Body of pancreas (tissue), 4 donors: ENCODE results near the gene ERCC3. TPM values are rescaled to one million over a fixed set of nuclear protein-coding genes. Genes with fewer than 3 reads are reported as not detected.

Source experiments
- ATAC-seq: fragments of 150-250 bp; one replicate; pipeline ENCODE4 v1.9.1; 2016
- DNase-seq, 4 donors: peaks; one replicate each; pipeline ENCODE4 v3.0.0-alpha.2; 2019
- H3K27ac ChIP-seq, 4 donors: fragments of 200-600 bp; sonication (generic); 1 replicate in 3 of 4; 2 replicates in 1 of 4; pipeline versions ENCODE4 v1.5.1 to v1.6.1; 2016 to 2019; ENCODE audit warnings: mild to moderate bottlenecking in 1 of 4, mixed read lengths in 1 of 4, moderate library complexity in 1 of 4
- H3K27me3 ChIP-seq, 2 donors: fragments of 200-600 bp; sonication (generic); one replicate each; pipeline ENCODE4 v1.6.0; 2016; ENCODE audit warnings: mild to moderate bottlenecking in 1 of 2
- H3K36me3 ChIP-seq, 2 donors: fragments of 200-600 bp; sonication (generic); replicated peaks in 1 of 2; 2 replicates each; pipeline ENCODE4 v1.5.1; 2016; ENCODE audit warnings: low read depth in 2 of 2; ENCODE audit not compliant: insufficient read depth in 1 of 2
- H3K4me1 ChIP-seq: fragments of 200-600 bp; sonication (generic); one replicate; pipeline ENCODE4 v1.6.0; 2016
- H3K4me3 ChIP-seq, 2 donors: fragments of 200-600 bp; sonication (generic); 1 replicate in 1 of 2; 2 replicates in 1 of 2; pipeline ENCODE4 v1.5.1; 2016 to 2019
- H3K9me3 ChIP-seq, 3 donors: fragments of 200-600 bp; sonication (generic); 1 replicate in 2 of 3; 2 replicates in 1 of 3; pipeline ENCODE4 v1.5.1; 2016
- POLR2A ChIP-seq, 3 donors: fragments of 450-650 bp; IDR thresholded peaks; one replicate each; pipeline ENCODE4 v1.6.1; 2016; ENCODE audit warnings: antibody characterized with exemption in 3 of 3, mild to moderate bottlenecking in 2 of 3
- WGBS, 2 donors: methylation state at CpG; one replicate each; pipeline ENCODE4 v1.1.5; 2017; 5-methylcytosine and 5-hydroxymethylcytosine counted together
- intact Hi-C: fragments of 100-400 bp; cut with DNase I; formaldehyde crosslinking; loops from one replicate; pipeline ENCODE4 v1.15.1; 2023
- total RNA-seq, 2 donors: library from RNA; depleted of rRNA; stranded (reverse); fragments of >200 nt; gene quantifications; one replicate each; pipeline ENCODE4 v1.1.0, GENCODE V29; 2016
- TF ChIP-seq, protein P1 (sequence below), 7 experiments: fragments of 450-650 bp in 4 of 7; fragments of 200-600 bp in 3 of 7; sonication (generic) in 3 of 7; IDR thresholded peaks; one replicate each; pipeline ENCODE4 v1.5.1; 2016 to 2019; ENCODE audit warnings: antibody characterized with exemption in 7 of 7

Gene ERCC3
- total RNA-seq, 2 donors from 2014 or later: 28.5 to 54.7 TPM

DNA sequence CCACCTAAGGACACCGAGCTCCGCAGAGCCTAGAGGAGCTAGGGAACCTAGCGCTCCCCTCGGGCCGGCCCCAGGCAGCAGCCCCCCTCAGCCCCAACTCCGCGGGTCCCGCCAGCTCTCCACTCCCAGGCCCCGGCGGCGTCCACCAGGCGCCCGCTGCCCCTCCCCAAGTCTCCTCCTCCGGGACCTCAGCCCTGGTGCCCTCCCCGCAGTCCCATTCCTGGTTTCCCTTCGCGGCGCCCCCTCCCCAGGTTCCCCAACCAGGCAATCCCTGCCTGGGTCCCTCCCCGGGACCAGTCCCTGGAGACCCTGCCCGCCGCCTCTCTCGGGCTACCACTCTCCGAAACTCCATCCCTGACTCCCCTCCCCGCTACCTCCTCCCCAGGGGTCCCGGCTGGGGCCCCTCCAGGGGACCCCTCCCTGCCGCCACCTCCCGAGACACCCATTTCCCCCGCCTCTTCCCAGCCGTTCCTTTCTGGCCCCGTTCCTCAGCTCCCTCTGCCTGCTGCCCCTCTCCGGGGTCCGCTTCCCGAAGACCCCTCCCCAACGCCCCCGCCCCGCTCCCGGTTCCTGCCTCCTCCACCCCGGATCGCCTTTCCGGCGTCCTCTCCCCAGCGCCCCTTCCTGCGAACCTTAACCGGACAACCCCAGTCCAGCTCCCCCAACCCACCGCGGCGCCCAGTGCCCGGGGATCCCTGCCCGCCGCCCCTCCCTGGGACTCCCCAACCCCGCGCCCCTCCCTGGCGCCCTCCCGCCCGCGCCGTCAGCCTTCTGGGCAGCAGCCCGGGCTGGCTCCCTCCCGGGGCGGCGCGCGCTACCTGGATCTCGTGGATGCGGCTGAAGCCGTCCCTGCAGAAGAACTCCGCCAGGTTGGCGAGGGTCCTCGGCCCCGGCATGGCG, 74.5 kb downstream of the ERCC3 start:
- TF ChIP-seq POLR2A (IDR thresholded peaks at IDR 0.05): no peak
- TF ChIP-seq, protein P1, sequence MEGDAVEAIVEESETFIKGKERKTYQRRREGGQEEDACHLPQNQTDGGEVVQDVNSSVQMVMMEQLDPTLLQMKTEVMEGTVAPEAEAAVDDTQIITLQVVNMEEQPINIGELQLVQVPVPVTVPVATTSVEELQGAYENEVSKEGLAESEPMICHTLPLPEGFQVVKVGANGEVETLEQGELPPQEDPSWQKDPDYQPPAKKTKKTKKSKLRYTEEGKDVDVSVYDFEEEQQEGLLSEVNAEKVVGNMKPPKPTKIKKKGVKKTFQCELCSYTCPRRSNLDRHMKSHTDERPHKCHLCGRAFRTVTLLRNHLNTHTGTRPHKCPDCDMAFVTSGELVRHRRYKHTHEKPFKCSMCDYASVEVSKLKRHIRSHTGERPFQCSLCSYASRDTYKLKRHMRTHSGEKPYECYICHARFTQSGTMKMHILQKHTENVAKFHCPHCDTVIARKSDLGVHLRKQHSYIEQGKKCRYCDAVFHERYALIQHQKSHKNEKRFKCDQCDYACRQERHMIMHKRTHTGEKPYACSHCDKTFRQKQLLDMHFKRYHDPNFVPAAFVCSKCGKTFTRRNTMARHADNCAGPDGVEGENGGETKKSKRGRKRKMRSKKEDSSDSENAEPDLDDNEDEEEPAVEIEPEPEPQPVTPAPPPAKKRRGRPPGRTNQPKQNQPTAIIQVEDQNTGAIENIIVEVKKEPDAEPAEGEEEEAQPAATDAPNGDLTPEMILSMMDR (IDR thresholded peaks at IDR 0.05): no peak
- intact Hi-C loops: no loop called here
- WGBS, 2 donors: 1 to 3% methylated on average over 32 to 63 of the region's 71 CpGs
- H3K36me3 ChIP-seq: no peaks in the 10 kb centered on the region
- no peaks in the 10 kb centered on the region for H3K9me3 ChIP-seq
- DNase-seq (peak in 1 of 4 donors; percentile 13), ATAC-seq (peak; percentile 52)
- H3K4me1 ChIP-seq: peaks cover 23% of the 10 kb centered on the region
- peaks cover 6 to 19% of the 10 kb centered on the region in 2 donors for H3K27me3 ChIP-seq
- H3K27ac ChIP-seq: no peak overlapping the region
- H3K4me3 ChIP-seq: peak overlapping the region in 1 of 2 donors; percentile 34

DNA sequence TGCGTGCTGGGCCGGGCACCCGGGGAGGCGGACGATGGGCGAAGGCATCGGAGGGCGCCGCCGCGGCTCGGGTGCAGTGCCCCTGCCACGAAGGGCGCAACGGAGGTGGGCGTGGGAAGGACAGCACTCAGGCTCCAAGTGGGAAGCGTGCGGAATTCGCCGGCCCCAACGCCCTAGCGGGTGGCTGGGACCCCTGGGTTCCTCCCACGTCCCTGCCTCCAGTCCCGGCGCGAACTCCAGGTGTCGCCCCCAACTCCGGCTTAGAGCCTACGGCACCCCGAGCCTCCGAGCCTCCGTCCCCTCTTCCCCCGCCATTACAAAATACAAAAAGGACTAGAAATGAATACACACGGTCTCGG, 75.2 kb downstream of the ERCC3 start:
- H3K4me3 ChIP-seq: no peak overlapping the region
- DNase-seq: no peak
- intact Hi-C loops: no loop called here
- no peaks in the 10 kb centered on the region for H3K9me3 ChIP-seq
- TF ChIP-seq, protein P1 (IDR thresholded peaks at IDR 0.05): no peak
- TF ChIP-seq POLR2A (IDR thresholded peaks at IDR 0.05): no peak
- H3K36me3 ChIP-seq: no peaks in the 10 kb centered on the region
- H3K27ac ChIP-seq: no peak overlapping the region
- WGBS, 2 donors: 2 to 4% methylated on average over 12 to 35 of the region's 35 CpGs
- peaks cover 6 to 19% of the 10 kb centered on the region in 2 donors for H3K27me3 ChIP-seq
- no peak for ATAC-seq
- peaks cover 23% of the 10 kb centered on the region for H3K4me1 ChIP-seq

DNA sequence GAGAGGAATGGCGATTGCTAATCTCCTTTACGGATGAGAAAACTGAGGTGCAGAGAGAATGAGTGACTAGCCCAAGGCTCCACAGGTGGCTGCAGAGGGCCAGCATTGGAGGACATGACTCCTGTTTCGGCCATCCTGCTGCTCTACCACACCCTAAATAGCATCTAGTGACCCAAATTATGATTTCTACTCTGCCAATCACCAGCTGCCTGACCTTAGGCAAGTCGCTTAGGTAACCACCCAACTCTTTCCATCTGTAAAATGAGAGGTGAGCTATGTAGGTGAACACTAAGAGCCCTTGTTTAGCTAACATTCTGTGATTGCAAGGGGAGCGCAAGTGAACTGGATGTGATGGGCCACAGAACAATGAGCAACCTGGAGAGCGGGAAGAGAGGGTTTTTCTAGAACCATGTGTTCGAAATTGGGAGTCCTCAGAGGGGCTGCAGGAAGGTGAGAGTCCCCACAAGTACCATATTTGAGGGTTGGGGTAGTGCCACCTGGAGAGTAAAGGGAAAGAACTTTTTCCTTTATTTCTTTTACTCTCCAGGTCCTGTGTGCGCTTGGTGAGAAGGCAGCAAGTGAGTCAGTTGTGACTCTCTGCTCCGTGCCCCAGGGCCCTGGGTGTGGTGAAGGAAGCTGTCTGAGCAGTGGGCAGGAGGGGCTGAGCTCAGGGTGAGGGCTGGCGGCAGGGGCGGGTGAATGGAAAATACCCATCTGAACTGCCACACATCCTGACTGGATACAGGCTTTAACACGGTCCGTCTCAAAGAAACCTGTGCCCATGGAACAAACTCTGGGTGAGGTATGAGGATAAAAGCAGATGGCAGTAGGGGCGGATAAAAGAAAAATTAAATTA, 76.2 kb downstream of the ERCC3 start:
- H3K27me3 ChIP-seq: peaks cover 6 to 19% of the 10 kb centered on the region in 2 donors
- no peaks in the 10 kb centered on the region for H3K36me3 ChIP-seq
- no peaks in the 10 kb centered on the region for H3K9me3 ChIP-seq
- no peak for ATAC-seq
- intact Hi-C loops: no loop called here
- H3K27ac ChIP-seq: no peak overlapping the region
- TF ChIP-seq, protein P1 (IDR thresholded peaks at IDR 0.05): no peak
- no peak for TF ChIP-seq POLR2A (IDR thresholded peaks at IDR 0.05)
- H3K4me3 ChIP-seq: no peak overlapping the region
- peaks cover 23% of the 10 kb centered on the region for H3K4me1 ChIP-seq
- 70 to 71% methylated on average over 14 of the region's 14 CpGs for WGBS, 2 donors
- no peak for DNase-seq

DNA sequence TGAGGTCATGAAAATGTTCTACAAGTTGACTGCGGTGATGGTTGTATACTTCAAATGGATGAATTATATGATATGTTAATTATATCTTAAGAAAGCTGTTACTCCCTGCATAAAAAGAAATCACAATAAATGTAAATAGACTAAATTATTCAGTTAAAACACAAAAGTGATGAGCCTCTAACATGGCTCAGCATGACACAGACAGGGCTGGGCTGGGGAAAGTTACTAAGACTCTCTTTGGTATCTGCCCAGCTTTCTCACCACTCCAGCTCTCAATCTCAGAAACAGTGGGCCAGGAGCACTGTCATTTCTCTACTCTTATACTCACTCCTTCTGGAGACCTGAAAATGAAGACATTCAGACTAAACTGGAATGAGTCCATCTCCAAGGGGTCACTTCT, 77.4 kb downstream of the ERCC3 start:
- 94 to 96% methylated on average over 1 of the region's 1 CpG for WGBS, 2 donors
- peaks cover 6 to 19% of the 10 kb centered on the region in 2 donors for H3K27me3 ChIP-seq
- H3K4me1 ChIP-seq: peaks cover 23% of the 10 kb centered on the region
- intact Hi-C loops: no loop called here
- H3K4me3 ChIP-seq: no peak overlapping the region
- ATAC-seq (no peak), DNase-seq (no peak)
- H3K36me3 ChIP-seq: no peaks in the 10 kb centered on the region
- no peak overlapping the region for H3K27ac ChIP-seq
- H3K9me3 ChIP-seq: no peaks in the 10 kb centered on the region
- TF ChIP-seq POLR2A (IDR thresholded peaks at IDR 0.05): no peak
- TF ChIP-seq, protein P1 (IDR thresholded peaks at IDR 0.05): no peak
